OCI-LY3 (cell line): ENCODE results near the gene HSPA9.

Experiments
- H2AFZ ChIP-seq: fragments of 200-600, 300-600 bp; shearing (Covaris generic); 2 replicates; pipeline ENCODE4 v1.6.0; 2014; ENCODE audit warnings: antibody characterized with exemption, low read depth, low read length
- H3K27ac ChIP-seq: fragments of 200-600, 300-600 bp; sonication (generic); 2 replicates; pipeline ENCODE4 v1.5.1; 2014; ENCODE audit warnings: mild to moderate bottlenecking, low read length, moderate library complexity, mixed read lengths
- H3K27me3 ChIP-seq: fragments of 200-600, 300-600 bp; sonication (generic); 2 replicates; pipeline ENCODE4 v1.6.1; 2014; ENCODE audit warnings: low read depth, low read length, mixed read lengths
- H3K36me3 ChIP-seq: fragments of 200-600, 300-600 bp; sonication (generic); replicated peaks from 2 replicates; pipeline ENCODE3; 2014; ENCODE audit warnings: low read depth, low read length, mixed read lengths
- H3K4me1 ChIP-seq: fragments of 300-600, 200-600 bp; sonication (generic); 2 replicates; pipeline ENCODE4 v1.6.1; 2014; ENCODE audit warnings: low read length, mixed read lengths
- H3K4me2 ChIP-seq: fragments of 200-600, 300-600 bp; sonication (generic); 2 replicates; pipeline ENCODE4 v1.6.1; 2014; ENCODE audit warnings: low read length, mixed read lengths
- H3K4me3 ChIP-seq: fragments of 300-600, 200-600 bp; sonication (generic); 2 replicates; pipeline ENCODE4 v1.5.1; 2014; ENCODE audit warnings: antibody characterized with exemption, mild to moderate bottlenecking, low read length, moderate library complexity
- H3K79me2 ChIP-seq: fragments of 300-600, 200-600 bp; shearing (Covaris generic); 2 replicates; pipeline ENCODE4 v1.6.1; 2014; ENCODE audit warnings: mild to moderate bottlenecking, low read length, mixed read lengths
- H3K9ac ChIP-seq: fragments of 300-600, 200-600 bp; shearing (Covaris generic); 2 replicates; pipeline ENCODE4 v1.6.0; 2014; ENCODE audit warnings: mild to moderate bottlenecking, low read length, moderate library complexity
- H3K9me3 ChIP-seq: fragments of 200-600, 300-600 bp; shearing (Covaris generic); 2 replicates; pipeline ENCODE4 v1.6.1; 2014; ENCODE audit warnings: low read length, mixed read lengths; ENCODE audit not compliant: insufficient read depth
- H4K20me1 ChIP-seq: fragments of 200-600, 300-600 bp; sonication (generic); 2 replicates; pipeline ENCODE4 v1.6.1; 2016; ENCODE audit warnings: low read length, mixed read lengths; ENCODE audit not compliant: insufficient read depth
- CTCF ChIP-seq: fragments of 200-600, 300-600 bp; sonication (generic); IDR thresholded peaks from 2 replicates; pipeline ENCODE4 v1.5.1; 2014; ENCODE audit warnings: antibody characterized with exemption, low read length, low read depth
- EZH2phosphoT487 ChIP-seq: fragments of 200-600 bp; shearing (Covaris generic); IDR thresholded peaks from 2 replicates; pipeline ENCODE4 v1.6.1; 2018; ENCODE audit warnings: antibody characterized with exemption, mixed run types, low read depth

Gene HSPA9

GRCh38 chr5:138577452-138577851 is 2.3 kb upstream of the HSPA9 start:
- peaks cover 10% of the 10 kb centered on the region for H3K36me3 ChIP-seq
- no peaks in the 10 kb centered on the region for H4K20me1 ChIP-seq
- H2AFZ ChIP-seq: peak overlapping the region; percentile 43; the same call in 1 of the 2 replicates
- no peak for TF ChIP-seq EZH2phosphoT487
- TF ChIP-seq CTCF: no peak
- no peaks in the 10 kb centered on the region for H3K27me3 ChIP-seq
- peak overlapping the region; percentile 42 for H3K9ac ChIP-seq
- no peak overlapping the region for H3K27ac ChIP-seq
- H3K4me2 ChIP-seq: peak overlapping the region; percentile 69
- peak overlapping the region; percentile 61 for H3K4me3 ChIP-seq
- peaks cover 46% of the 10 kb centered on the region for H3K4me1 ChIP-seq
- H3K9me3 ChIP-seq: no peaks in the 10 kb centered on the region
- peaks cover 28% of the 10 kb centered on the region for H3K79me2 ChIP-seq

- H3K27me3 ChIP-seq: no peaks in the 10 kb centered on the region
- peak overlapping the region; percentile 98 for H3K4me3 ChIP-seq
- no peaks in the 10 kb centered on the region for H3K9me3 ChIP-seq
- peak overlapping the region; percentile 88 for H3K27ac ChIP-seq
- peak overlapping the region; percentile 99 for H3K4me2 ChIP-seq
- H3K79me2 ChIP-seq: peaks cover 51% of the 10 kb centered on the region
- H2AFZ ChIP-seq: no peak overlapping the region; the same call in 1 of the 2 replicates
- no peaks in the 10 kb centered on the region for H4K20me1 ChIP-seq
- peaks cover 18% of the 10 kb centered on the region for H3K36me3 ChIP-seq
- H3K9ac ChIP-seq: peak overlapping the region; percentile 86
- TF ChIP-seq CTCF (no peak), EZH2phosphoT487 (no peak)
- H3K4me1 ChIP-seq: peaks cover 27% of the 10 kb centered on the region
These were observed 432 bp downstream of the HSPA9 start for GRCh38 chr5:138574744-138575193.

GRCh38 chr5:138573949-138574670 is 1.1 kb downstream of the HSPA9 start:
- Histone ChIP-seq H3K27me3 (no peaks in the 10 kb centered on the region), H3K9me3 (no peaks in the 10 kb centered on the region), H3K4me3 (peak overlapping the region; percentile 98), H3K36me3 (peaks cover 20% of the 10 kb centered on the region), H3K9ac (peak overlapping the region; percentile 86), H4K20me1 (no peaks in the 10 kb centered on the region), H3K4me1 (peaks cover 27% of the 10 kb centered on the region), H2AFZ (no peak overlapping the region), H3K27ac (peak overlapping the region; percentile 88), H3K79me2 (peaks cover 55% of the 10 kb centered on the region), H3K4me2 (peak overlapping the region; percentile 99)
- no peak for TF ChIP-seq CTCF
- TF ChIP-seq EZH2phosphoT487: no peak

- Histone ChIP-seq H3K4me3 (no peak overlapping the region), H3K4me2 (no peak overlapping the region), H3K4me1 (peaks cover 27% of the 10 kb centered on the region)
These were observed 2.0 kb downstream of the HSPA9 start for GRCh38 chr5:138573223-138573622.

More at GRCh38 chr5:138573223-138573622, 2.0 kb downstream of the HSPA9 start:
- H3K27ac ChIP-seq: no peak overlapping the region
- H4K20me1 ChIP-seq: no peaks in the 10 kb centered on the region
- TF ChIP-seq CTCF: no peak
- no peak for TF ChIP-seq EZH2phosphoT487
- peaks cover 63% of the 10 kb centered on the region for H3K79me2 ChIP-seq
- no peak overlapping the region for H2AFZ ChIP-seq
- H3K27me3 ChIP-seq: no peaks in the 10 kb centered on the region
- no peak overlapping the region for H3K9ac ChIP-seq
- H3K9me3 ChIP-seq: no peaks in the 10 kb centered on the region
- H3K36me3 ChIP-seq: peaks cover 29% of the 10 kb centered on the region
